NCI-H146 (cell line): ENCODE results near the gene LAMP2.

ENCODE experiments used
- DNase-seq: peaks from one replicate; lab custom pipeline; 2025; lab: John Stamatoyannopoulos, UW

Gene LAMP2

GRCh38 chrX:120456973-120457372 lies 12.1 kb downstream of the LAMP2 start:
- no peak for DNase-seq

- no peak for DNase-seq
These were observed 15.1 kb downstream of the LAMP2 start for GRCh38 chrX:120453985-120454384.

DNA sequence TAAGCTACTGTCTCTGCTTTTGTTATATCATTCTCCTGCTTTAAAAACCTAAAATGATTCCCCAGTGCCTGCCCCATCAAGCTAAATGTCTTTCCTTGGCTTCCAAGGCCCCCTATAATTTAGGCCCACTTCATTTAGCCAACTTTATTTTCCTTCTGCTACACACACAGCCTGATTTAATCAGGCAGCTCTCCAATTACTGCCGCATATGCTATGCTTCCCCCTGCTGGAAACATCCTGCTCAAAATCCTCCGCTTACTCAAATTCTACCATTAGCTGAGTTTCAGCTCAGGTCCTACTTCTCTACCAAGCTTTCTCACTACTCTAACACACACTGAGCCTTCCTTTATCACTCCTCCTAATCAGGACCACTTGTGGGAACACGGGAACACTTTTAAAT lies 17.0 kb downstream of the LAMP2 start:
- DNase-seq: no peak

DNA sequence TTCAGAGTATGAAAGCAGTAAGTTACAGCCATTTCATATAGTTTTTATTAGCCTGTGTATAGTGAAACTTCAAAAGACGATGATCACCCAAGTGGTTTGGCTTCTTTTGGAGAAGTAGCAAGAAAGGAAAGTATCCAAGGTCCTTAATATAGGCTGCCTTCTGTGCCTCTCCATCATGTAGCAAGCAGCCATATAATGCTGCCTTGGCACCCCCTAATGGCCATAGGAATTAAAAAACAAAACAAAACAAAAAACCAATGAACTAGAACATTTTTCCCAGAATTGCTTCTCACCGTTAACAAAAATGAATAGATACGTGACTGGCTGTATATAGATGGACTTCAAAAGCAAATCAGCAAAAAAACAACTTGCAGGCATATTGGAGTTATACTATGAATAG lies 18.9 kb downstream of the LAMP2 start:
- no peak for DNase-seq

GRCh38 chrX:120446498-120446897 lies 22.6 kb downstream of the LAMP2 start:
- no peak for DNase-seq

DNA sequence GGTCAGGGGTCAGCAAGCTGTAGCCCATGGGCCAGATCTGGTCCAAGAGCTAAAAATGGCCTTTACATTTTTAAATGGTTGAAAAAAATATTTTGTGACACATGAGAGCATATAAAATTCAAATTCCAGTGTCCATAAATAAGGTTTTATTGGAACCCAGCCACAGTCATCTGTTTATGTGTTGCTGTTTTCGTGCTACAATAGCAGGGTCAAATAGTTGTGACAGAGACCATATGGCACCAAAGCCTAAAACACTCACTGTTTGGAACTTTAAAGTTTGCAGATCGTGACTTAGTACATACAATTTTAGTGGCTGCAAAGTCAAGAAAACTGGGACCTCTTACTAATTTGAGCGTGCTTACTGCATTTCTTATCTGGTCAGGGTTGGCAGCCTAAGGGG lies 29.2 kb downstream of the LAMP2 start:
- no peak for DNase-seq

- DNase-seq: no peak
These were observed 39.1 kb downstream of the LAMP2 start for GRCh38 chrX:120429776-120430540.

DNA sequence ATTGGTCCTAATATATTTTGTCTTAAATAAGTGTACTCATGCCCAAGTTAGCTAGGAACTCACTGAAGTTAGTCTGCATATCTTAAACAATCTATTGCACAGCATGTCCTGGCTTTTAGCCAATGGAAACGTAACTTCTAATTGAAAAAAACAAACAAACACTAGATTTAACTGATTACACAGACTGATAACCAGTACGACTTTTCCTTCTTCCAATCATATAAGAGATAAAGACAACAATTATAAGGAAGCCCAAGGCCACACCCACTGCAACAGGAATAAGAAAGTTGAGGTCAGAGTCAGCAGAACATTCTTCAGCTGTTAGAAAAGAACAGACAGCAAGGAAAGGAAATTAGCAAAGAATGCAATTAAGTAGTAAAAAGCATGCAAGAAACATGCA lies 40.8 kb downstream of the LAMP2 start:
- DNase-seq: no peak

DNA sequence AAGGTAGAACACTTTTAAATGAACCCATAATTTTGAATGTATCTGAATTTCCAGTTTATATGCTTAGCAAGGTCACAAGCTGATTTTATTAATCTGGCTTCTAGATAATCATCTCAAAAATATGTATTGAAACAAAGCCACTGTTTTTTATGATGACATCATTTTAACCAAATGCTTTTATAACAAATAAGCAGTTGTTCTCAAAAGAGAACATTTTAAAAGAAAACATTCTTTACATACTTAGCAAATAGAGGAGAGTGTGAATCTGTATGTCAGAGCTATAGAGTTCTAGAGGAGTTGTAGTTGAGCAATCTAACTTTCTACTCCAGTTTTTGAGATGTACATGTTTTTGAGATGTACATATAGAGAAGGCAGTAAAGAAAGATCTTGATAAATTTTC lies 42.5 kb downstream of the LAMP2 start:
- DNase-seq: no peak

DNA sequence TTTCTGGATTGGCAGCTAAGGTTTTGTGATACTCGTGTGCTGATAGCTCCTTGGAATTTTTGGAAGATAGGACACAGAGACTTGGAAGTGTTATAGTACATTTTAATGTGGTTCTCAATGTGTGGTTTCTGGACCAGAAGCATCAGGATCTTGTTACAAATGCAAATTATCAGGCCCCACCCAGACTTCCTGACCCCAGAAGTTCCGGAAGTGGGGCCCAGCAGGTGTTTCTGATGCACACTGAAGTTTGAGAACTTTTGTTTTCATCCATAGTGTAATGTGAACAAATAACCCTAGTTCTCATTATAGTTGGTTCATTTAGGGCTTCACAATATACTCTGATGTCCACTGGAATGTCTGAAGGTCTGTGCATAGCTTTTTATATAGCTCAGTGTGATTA lies 49.6 kb downstream of the LAMP2 start:
- no peak for DNase-seq

- DNase-seq: no peak
These were observed 60.9 kb downstream of the LAMP2 start for GRCh38 chrX:120408168-120408567.

DNA sequence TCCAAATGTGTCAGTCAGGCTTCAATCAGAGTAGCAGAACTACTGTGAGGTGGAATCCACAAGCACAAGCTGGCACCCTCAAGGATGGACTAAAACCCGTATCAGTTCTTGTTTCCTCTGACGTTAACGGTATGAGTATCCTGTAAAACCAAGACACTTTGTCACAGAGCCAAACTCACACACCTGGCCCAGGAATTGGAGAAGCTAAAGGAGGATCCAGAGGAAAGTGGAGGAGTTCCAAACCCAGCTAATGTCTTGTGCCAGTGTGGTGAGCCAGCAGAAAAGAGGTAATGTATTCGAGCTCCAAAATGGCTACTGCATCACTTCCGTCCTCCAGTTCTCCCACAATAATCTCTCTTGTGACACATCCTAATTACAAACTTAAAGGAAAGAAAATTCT lies 62.5 kb downstream of the LAMP2 start:
- no peak for DNase-seq

GRCh38 chrX:120402369-120402768 lies 66.7 kb downstream of the LAMP2 start:
- no peak for DNase-seq

DNA sequence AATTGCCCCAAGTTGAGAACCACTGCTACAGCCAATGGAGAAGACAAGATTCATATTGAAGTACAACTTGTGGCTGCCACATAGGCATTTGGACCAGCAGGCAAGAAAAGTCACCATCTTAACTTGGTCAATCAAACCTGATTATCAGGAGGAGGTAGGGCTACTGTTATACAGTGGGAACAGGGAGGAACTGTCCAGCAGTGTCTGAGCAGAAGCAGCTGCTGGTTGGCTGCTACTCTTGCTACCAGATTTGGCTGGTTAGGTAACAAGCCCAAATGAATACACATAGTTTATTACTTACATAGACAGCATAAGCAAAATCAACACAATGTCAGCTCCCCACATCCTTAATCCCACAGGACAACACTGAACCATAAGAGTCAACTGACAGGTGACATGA lies 67.8 kb downstream of the LAMP2 start:
- DNase-seq: no peak

- peak; percentile 12 for DNase-seq
These were observed 88.4 kb downstream of the LAMP2 start for GRCh38 chrX:120380699-120381098.

- no peak for DNase-seq
These were observed 89.0 kb downstream of the LAMP2 start for GRCh38 chrX:120379937-120380681.

GRCh38 chrX:120378570-120378969 lies 90.5 kb downstream of the LAMP2 start:
- DNase-seq: no peak
